ENCODE results near the gene S100A9.
"Not testable (repeated sequence)": the region's sequence is repeated elsewhere in the genome, so short reads cannot be mapped to it uniquely, and the experiment has no call there.

- TF ChIP-seq, protein P1, sequence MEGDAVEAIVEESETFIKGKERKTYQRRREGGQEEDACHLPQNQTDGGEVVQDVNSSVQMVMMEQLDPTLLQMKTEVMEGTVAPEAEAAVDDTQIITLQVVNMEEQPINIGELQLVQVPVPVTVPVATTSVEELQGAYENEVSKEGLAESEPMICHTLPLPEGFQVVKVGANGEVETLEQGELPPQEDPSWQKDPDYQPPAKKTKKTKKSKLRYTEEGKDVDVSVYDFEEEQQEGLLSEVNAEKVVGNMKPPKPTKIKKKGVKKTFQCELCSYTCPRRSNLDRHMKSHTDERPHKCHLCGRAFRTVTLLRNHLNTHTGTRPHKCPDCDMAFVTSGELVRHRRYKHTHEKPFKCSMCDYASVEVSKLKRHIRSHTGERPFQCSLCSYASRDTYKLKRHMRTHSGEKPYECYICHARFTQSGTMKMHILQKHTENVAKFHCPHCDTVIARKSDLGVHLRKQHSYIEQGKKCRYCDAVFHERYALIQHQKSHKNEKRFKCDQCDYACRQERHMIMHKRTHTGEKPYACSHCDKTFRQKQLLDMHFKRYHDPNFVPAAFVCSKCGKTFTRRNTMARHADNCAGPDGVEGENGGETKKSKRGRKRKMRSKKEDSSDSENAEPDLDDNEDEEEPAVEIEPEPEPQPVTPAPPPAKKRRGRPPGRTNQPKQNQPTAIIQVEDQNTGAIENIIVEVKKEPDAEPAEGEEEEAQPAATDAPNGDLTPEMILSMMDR (IDR thresholded peaks at IDR 0.05; ENCODE audit: low read depth, low read length, poor library complexity, severe bottlenecking): not testable (repeated sequence)
- TF ChIP-seq EZH2phosphoT487 (IDR thresholded peaks at IDR 0.05; ENCODE audit: borderline replicate concordance, low read length): not testable (repeated sequence)
These were observed 48.4 kb downstream of the S100A9 start for GRCh38 chr1:153405825-153406599.

All from DOHH2 (cell line).